ENCODE results near the gene FPR2.

GRCh38 chr19:51721905-51722304 lies 39.1 kb upstream of the FPR2 start:
- TF ChIP-seq, protein P1, sequence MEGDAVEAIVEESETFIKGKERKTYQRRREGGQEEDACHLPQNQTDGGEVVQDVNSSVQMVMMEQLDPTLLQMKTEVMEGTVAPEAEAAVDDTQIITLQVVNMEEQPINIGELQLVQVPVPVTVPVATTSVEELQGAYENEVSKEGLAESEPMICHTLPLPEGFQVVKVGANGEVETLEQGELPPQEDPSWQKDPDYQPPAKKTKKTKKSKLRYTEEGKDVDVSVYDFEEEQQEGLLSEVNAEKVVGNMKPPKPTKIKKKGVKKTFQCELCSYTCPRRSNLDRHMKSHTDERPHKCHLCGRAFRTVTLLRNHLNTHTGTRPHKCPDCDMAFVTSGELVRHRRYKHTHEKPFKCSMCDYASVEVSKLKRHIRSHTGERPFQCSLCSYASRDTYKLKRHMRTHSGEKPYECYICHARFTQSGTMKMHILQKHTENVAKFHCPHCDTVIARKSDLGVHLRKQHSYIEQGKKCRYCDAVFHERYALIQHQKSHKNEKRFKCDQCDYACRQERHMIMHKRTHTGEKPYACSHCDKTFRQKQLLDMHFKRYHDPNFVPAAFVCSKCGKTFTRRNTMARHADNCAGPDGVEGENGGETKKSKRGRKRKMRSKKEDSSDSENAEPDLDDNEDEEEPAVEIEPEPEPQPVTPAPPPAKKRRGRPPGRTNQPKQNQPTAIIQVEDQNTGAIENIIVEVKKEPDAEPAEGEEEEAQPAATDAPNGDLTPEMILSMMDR (IDR thresholded peaks at IDR 0.05), result no peak
- TF ChIP-seq POLR2A (IDR thresholded peaks at IDR 0.05) (no peak), EP300 (IDR thresholded peaks at IDR 0.05) (no peak)

Measured in ovary (tissue), 3 donors.